Measurements from ENCODE around the gene FHOD3.

DNA sequence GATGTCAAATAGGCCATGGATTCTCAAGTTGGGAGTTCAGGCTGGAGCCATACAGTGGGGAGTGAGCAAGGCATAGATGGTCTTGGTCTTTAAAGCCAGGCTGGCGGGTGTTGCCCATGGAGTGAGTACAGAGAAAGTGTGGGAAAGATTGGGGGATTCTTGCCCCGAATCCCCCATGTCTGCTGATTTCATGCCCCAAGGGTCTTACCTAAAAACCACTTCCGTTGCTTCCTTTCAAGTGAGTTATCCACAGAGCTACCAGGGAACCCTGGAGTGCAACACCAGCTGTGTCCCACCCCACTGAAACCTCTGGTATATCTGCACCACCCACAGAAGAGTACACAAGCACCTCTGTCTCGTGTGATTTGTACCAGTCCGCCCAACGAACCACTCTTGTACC is 31.4 kb downstream of the FHOD3 start:
- no peak for TF ChIP-seq POLR2A (IDR thresholded peaks at IDR 0.05)
- TF ChIP-seq, protein P1, sequence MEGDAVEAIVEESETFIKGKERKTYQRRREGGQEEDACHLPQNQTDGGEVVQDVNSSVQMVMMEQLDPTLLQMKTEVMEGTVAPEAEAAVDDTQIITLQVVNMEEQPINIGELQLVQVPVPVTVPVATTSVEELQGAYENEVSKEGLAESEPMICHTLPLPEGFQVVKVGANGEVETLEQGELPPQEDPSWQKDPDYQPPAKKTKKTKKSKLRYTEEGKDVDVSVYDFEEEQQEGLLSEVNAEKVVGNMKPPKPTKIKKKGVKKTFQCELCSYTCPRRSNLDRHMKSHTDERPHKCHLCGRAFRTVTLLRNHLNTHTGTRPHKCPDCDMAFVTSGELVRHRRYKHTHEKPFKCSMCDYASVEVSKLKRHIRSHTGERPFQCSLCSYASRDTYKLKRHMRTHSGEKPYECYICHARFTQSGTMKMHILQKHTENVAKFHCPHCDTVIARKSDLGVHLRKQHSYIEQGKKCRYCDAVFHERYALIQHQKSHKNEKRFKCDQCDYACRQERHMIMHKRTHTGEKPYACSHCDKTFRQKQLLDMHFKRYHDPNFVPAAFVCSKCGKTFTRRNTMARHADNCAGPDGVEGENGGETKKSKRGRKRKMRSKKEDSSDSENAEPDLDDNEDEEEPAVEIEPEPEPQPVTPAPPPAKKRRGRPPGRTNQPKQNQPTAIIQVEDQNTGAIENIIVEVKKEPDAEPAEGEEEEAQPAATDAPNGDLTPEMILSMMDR (IDR thresholded peaks at IDR 0.05): no peak
